GM19023 (cell line): Measurements from ENCODE around the gene RPH3AL.

Experiments
- ATAC-seq: cut with Tn5 transposase; IDR thresholded peaks from one replicate; pipeline ENCODE4 v1.9.1; 2021; ENCODE audit warnings: mild to moderate bottlenecking, moderate library complexity; ENCODE audit not compliant: unreplicated experiment

The RPH3AL gene, protein sequence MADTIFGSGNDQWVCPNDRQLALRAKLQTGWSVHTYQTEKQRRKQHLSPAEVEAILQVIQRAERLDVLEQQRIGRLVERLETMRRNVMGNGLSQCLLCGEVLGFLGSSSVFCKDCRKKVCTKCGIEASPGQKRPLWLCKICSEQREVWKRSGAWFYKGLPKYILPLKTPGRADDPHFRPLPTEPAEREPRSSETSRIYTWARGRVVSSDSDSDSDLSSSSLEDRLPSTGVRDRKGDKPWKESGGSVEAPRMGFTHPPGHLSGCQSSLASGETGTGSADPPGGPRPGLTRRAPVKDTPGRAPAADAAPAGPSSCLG

DNA sequence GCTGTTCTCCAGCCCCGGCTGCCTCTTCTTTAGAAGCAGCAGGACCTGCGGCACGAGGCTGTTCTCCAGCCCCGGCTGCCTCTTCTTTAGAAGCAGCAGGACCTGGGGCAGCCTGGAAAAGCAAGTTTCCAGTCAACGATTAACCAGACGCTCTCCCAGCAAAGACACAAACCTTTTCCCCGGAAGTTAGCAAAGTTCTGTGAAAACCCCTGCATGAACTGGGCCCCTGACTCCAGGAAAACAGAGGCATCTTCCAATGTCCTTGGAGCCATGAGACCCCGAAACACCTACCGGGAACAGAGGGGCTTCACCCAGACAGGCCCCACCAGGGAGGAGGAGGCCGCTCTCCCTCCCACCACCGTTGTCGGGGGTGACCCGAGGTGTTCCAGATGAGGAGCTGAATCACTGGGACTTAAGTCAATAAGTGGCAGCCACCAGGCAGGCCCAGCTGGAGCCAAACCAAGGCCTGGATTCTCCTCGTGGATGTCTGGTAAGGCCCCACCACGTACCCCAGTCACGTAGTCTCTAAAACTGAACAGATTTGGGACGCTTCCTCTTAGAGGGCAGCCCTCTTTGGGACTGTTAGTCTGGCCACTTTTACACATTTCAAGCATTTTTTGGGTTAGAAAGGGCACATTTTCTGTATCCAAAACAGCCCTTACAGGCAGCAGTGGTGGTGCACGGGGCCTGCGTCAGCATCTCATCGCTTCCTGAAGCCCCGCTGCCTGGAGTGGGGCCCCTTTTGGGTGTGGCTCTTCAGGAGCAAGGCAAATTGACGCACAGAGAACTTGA is at the start of gene RPH3AL:
Gene RPH3AL, minus strand, starts transcription at position 387 of the 792 bp plus-strand sequence. CDS start 25,264 bp downstream, outside the sequence.
- no peak for ATAC-seq

DNA sequence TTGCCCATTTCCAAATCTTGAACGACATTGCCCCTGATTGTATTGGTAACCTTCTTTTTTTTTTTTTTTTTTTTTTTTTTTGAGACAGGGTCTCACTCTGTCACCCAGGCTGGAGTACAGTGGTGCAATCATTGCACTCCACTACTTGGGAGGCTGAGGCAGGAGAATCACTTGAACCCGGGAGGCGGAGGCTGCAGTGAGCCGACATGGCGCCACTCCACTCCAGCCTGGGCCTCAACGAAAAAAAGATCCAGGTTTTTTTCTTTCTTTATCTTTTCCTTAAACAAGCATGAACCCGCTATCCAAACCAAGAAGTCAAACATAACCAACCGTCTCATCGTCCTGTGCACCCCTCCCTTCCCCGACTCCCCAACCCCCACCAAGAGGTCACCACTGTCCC is 47.6 kb upstream of the RPH3AL start:
- no peak for ATAC-seq

DNA sequence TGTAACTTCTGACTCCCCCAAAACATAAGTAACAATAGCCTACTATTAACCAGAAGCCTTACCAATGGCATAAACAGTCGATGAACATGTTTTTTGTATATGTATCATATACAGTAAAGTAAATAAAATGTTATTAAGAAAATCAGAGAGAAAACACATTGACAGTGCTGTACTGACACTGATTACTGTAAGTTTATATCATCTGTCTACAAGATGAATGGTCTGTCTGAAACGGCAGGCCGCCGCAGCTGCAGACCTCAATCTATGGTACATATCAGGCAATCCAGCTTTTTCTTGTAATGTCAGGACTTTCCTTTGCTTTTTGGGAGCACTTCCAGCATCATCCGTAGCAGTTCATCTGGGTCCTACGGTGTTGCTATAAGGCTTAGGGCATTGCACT is 44.2 kb upstream of the RPH3AL start:
- ATAC-seq: no peak

DNA sequence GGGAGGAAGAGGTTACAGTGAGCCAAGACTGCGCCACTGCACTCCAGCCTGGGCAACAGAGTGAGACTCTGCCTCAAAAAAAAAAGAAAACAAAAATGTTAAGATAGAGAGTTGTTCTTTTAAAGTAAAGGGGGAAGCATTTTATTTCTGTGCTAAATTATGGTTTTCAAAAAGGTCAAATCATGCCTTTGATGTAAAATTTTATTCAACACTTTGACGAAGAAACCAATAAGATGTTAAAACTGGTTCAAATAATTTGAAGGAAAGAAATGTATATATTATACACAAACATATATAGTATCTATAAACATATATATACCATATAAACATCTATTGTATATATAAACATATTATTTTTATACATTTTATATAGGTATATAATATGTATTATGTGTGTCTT is 43.4 kb upstream of the RPH3AL start:
- no peak for ATAC-seq

DNA sequence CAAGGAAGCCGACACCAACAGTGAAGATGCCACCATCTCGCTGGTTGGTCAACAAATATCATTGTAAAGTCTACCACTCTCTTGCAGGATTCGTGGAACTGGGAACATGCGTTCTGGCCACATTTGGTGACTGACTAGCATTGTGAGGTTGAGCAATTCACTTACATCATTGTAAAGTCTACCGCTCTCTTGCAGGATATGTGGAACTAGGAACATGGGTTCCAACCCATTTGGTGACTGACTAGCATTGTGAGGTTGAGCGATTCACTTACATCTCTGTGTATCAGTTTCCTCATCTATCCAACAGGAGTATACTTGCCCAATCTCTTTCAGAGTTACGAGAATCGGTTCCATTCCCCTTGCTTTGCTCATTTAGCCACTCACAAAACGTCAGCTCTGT is 42.6 kb upstream of the RPH3AL start:
- ATAC-seq: no peak

DNA sequence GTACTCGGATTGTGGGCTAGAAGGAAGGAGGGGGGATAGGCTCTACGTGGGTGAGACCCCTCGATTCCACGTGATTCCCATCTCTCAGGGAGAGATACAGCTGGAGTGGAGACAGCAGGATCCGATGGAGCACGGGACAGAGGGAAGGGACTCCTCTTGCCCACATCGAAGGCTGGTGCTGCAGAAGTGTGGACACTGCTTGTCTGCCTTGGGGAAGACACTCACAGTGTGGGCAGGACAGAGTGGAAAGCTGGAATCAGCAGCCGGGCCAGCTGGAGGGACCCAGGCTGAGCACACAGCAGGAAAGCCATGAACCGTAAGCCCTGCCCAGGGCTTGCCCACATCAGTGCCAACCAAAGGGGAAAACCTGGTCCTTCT is 42.1 kb upstream of the RPH3AL start:
- no peak for ATAC-seq

DNA sequence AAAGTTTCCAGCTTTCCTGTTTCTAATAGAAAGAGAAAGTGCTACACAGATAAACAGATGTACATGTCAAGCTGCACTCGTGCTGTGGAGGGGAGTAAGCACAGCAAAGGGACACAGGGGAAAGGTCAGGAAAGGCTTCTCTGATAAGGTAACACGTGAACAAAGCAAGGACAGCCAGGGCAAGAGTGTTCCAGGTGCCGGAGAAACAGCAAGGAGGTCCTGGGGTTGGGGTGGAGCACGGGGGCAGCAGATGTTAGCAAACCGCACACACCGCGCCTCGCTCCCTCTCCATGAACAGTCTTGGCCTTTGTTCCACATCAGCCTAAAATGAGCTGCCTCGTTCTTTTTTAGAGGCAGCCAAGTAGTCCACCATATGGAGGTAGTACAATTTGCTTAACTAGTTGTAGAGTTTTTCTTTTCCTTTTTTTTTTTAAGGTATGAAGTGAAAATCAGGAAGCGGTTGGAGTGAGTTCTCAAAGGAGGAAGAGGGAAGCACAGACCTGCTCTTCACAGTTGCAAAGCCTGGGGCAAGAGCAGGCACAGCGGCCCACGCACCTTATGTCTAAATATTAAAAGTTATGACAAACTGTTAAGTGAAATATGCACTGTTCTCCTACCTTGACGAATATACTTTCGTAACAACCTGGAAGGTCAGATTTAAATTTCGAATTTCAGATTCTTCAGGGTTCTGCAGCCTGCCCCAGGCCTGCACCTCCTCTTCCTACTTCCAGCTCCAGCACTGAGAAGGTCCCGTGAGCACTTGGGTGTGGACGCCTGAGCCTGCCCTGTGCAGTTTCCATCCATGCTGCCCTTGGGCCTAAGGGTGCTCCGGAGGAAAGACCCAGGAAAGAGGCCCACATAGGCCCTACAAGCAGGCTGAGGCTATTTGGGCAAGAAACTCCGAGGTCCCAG is 41.5 kb upstream of the RPH3AL start:
- ATAC-seq: no peak

DNA sequence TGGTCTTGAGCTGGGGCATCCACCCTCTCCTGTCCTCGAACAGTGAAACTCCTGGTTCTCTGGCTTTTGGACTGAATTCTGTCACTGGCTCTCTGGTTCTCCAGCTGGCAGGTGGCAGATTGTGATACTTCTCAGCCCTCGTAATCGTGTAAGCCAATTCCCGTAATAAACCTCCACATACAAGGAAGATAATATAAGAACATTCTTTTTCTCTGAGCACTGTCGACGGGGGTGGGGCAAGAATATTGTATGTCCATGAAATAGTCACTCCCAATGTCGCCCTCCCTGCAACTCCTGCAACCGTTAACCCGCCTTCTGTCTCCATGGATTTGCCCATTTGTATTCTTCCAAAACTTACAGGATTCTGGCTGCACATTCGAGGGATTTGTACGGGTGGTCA is 39.2 kb upstream of the RPH3AL start:
- no peak for ATAC-seq

DNA sequence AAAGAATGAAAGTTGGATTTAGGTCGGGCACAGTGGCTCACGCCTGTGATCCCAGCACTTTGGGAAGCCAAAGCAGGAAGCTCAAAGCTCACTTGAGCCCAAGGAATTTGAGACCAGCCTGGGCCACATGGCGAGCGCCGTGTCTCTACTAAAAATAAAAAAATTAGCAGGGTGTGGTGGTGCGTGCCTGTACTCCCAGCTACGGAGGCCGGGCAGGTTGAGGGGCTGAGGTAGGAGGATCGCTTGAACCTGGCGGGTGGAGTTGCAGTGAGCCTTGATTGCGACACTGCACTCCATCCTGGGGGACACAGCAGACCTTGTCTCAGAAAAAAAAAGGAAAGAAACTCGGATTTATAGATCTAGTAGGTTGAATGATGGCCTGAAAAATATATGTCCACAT is 37.4 kb upstream of the RPH3AL start:
- ATAC-seq: no peak

DNA sequence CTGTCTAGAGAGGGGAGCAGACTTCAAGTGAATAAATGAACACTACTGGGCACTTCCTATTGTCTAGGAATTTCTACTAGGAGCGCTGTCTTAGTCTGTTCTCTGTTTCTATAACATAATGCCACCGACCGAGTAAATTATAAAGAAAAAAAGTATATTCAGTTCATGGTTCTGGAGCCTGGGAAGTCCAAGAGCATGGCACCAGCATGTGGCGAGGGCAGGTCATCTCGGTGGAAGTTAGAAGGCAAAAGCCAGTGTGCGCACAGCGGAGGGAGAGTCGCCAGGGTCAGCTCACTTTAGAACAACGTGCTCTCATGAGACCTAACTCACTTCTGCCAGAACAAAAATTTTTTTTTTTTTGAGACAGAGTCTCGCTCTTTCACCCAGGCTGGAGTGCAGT is 35.5 kb upstream of the RPH3AL start:
- ATAC-seq: no peak

DNA sequence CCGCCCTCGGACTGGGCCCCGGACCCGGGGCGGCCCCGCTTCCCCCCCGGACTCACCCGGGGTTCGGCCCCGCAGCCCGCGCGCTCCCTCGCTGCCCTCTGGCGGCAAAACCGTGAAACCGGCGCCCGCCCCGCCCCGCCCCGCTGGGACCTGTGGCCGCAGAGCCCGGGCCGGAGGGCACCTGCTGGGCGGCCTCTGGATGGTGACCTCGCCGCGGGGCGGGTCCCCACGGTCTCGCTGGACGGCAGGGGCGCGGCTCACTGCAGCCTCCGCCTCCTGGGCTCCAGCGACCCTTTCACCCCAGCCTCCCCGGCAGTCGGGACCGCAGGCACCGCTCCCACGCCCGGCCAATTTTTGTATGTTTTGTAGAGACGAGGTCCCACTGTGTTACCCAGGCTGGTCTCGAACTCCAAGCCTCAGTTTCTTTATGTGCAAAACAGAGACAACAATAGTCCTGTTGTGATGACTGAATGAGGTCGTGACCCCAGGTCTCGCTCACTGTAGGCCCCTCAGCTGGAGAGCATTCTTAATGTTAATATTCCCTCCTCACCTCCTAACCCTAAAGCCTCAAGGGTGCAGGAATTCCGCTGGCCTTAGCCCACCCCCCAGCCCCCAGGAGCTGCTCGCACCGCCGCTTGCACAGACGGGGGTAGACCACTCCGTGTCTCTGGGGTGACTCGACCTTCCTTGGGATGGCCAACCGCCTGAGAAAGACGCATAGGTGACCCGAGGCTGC is 33.7 kb upstream of the RPH3AL start:
- peak; percentile 74 for ATAC-seq

DNA sequence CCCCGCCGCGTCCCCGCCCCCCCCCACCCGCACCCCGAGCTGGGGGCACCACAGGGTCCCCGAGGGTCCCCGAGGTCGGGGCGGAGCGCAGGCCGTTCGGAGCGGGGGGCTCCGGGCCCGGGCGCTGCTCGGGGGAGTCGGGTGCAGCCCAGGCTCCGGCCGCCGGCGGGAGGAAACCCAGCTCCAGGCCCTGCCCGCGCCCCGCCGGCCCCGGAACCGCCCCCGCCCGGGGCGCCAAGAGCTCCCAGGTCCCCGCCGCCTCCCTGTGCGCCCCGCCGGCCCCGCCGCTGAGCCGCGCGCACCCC is 33.2 kb upstream of the RPH3AL start:
- no peak for ATAC-seq

DNA sequence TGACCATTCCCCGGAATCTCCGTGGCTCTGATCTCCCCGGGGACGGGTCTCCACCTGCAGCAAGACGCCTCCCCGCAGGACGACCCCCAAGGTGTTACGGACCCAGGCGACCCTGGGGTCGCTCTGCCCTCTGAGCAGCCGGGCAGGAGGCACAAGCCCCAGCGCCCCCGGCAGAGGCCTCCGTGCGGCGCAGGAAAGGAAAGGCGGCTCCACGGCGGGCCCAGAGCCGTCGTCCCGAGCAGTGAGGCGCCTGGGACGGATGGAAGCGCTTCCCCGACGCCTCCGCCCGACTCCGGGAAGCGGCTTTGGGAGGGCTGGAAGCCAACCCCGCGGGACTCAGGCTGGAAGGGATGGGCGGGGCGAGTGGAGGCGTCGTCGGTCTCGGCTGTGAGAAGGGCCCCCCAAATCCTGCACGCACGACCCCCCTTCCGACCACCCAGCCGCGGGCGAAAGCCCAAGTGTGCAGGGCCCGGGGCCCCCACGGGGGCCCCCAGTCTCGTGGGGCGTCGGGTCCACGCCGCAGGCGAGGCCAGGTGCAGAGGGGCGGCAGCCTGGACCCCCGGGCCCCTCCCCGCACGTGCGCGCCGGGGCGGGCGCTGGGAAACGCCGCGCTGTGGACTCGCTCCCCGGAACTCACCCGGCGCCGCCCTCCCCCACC is 32.7 kb upstream of the RPH3AL start:
- no peak for ATAC-seq

DNA sequence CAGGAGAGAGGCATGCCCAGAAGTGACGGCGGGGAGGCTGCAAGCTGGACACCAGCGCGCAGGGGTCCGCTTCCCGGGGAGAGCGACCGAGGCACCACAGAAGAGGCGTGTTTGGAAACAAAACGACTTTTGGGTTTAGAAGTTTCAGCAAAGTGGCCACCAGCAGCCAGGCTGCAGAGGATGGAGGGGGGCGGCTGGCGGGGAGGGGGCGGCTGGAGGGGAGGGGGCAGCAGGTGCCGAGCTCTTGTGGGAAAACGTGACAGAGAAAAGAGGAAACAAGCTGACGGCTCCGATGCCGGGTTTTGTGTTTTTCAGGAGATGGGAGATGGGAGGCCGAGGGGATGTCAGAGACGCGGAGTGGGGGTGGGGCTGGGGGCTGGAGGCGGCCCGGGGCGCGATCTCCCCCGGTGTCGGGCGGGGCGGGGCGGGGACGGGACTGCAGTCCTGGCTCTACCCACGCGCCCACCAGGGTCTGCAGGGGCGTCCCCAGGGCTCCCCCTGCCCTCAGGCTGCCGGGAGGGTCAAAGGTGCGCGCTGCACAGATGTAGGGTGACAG is 32.1 kb upstream of the RPH3AL start:
- ATAC-seq: no peak

DNA sequence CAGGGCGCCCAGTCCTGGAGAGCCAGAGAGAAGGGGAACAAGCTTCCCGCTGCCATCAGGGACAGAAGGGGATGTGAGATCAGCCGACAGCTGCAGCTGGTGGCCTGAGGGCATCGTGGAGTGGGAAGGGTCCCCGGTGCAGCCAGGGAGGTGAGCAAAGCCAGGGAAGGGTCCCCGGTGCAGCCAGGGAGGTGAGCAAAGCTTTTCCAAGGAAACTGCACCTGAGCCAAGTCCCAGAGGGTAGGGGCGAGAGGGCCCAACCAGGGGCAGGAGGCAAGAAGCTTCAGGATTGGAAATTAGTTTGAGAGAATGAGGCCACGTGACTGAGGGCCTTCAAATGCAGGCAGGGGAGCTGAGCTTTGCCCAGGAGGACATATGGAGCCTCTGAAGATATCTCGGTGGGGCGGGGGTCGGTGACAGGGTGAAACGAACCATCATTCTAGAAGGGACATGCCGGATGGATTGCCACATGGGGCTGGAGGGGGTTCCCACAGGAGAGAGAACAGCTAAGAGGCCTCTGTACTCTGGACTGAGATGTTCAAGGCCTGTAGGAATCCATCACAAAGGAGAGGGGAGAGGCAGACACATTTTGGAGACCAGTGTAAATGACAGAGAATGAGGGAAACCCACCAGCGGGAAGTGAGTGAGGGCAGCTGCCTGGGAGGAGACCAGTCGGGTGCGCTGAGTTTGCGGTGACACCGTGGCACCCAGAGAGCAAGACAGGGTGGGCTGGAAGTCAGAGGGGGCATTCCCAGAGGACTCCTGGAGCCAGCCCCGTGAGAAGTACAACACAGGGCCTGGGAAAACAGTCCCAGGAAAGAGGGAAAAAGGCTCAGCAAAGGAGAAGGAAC is 31.4 kb upstream of the RPH3AL start:
- no peak for ATAC-seq

DNA sequence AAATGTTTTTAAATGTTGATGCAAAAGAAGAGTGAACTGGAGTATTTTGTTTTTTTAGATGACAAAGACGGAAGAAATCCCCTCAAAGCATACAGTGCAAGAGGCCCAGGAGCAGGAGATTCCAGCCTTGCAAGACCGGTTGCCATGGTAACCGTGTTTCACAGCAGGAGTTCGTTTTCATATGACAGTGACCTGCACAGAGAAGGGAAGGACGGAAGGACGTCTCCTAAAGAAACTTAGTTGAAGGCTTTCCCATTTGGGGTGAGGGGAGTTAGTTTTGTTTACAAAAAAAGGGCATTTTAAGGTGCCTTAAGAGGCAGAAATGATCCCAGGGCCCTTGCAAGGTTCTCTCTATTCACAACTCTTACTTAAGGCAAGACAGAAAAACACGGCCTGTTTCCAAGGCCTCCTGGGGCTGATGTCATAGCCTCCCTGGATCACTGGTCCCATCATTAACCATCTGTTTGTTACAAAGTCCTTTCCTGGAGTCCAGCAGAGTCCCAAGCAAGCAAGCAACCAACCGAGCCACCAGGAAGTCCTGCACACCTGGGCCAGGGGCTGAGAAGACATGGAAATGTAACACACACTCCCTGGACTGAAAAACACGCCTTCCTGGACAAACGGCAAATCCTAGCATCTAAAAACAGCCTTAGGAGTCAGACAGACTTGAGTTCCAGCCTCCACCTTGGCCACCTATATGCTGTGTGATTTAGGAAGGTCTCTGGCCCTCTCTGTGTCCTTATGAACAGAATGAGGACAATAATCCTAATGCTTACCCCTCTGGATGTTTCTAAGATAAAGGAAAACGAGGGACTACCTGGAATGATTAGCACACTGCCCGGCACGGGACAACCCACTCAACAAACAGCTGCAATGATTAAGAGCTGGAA is 30.3 kb upstream of the RPH3AL start:
- ATAC-seq: no peak

DNA sequence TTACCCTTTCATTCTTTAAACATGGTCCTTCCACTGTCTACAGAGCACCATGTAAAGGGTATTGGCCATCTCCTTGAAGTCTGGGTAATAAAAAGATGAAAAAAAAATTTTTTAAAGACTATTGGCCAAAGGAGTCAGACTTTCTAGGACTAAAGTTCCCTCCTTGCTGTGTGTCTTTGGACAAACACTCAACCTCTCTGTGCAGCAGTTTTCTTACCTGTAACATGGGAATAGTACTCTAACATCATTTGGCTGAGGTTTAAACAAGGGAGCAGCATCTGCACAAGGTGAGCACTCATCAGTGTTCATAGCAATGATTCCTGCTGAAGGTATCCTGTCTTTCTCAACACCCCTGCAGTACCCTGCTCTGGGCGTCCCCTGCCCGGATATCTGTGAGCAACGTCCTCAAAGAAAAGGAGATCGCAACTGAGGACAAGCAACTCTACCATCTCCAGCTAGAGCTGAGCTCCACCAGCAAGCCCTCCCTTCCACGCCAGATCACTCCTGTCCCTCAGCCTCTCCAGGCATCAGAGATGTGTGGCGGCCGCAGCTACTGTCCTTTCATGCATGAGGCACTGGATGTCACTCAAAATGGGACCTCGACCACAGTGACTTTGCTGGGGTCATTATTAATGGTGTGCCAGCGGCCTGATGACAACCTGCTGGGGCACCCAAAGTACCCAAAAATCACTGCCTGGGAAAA is 29.5 kb upstream of the RPH3AL start:
- no peak for ATAC-seq

DNA sequence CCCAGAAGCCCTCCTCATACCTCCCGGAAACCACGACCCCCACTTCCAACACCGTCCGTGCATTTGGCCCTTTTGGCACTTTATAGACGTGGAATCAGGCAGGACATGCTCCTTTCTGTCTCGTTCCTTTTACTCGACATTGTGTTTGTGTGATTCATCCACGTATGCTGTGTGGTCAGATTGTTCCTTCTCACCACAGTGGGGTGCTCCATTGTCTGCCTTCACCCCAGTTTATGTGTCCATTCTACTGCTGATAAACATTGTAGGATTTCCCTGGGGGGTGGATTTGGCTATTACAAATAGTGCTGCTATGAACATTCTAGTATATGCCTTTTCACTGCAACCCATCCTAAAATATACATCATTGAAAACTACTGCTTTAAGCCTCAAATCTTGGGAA is 28.9 kb upstream of the RPH3AL start:
- no peak for ATAC-seq
